NCI-H1048 (cell line): Measurements from ENCODE around the gene CEMP1.

Experiments used
- DNase-seq: peaks from one replicate; lab custom pipeline; 2025; lab: John Stamatoyannopoulos, UW

CEMP1 gene

DNA sequence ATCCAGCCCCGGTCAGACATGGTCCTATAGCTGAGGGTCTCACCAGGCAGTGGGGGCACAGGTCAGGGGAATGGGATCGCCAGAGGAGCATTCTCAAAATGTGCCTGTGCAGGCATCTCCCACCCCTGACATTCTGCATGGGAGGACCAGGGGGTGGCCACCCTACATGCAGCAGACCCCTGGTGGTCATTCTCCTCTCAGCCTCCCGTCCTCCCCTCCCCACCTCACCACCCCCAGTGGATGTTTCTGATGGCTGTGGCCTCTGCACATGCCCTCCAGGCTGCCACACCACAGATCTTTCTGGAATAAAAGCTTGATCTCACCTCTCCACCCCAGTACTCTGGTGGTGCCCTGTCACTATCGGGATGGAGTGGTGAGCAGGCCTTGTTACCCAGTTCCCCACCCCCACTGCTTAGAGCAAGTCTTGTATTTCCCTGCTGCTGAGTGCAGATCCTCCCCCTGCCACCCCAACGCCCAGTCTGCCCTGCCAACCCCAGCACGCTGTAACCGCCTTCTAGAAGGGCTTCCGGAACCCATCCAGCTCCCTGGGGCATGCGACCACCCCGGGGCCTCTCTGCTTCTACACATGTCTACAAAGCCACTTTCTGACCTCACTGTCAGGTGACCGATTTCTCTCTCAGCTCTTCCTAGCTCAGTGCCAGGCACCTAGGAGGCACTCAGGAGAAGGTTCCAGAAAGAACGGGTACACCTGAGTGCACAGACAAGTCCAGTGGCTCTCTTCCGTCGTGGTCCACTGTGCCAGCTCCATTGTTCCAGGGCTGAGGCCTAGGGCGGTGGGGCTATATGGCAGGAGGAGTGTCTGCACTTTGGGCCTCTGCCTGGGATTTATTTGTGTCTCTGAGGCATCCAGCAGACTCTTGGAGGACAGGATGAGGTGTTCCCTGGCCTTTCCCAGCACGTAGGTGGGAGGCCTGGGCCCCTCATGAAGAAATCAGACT is 47.0 kb downstream of the CEMP1 start:
- DNase-seq, result no peak

DNA sequence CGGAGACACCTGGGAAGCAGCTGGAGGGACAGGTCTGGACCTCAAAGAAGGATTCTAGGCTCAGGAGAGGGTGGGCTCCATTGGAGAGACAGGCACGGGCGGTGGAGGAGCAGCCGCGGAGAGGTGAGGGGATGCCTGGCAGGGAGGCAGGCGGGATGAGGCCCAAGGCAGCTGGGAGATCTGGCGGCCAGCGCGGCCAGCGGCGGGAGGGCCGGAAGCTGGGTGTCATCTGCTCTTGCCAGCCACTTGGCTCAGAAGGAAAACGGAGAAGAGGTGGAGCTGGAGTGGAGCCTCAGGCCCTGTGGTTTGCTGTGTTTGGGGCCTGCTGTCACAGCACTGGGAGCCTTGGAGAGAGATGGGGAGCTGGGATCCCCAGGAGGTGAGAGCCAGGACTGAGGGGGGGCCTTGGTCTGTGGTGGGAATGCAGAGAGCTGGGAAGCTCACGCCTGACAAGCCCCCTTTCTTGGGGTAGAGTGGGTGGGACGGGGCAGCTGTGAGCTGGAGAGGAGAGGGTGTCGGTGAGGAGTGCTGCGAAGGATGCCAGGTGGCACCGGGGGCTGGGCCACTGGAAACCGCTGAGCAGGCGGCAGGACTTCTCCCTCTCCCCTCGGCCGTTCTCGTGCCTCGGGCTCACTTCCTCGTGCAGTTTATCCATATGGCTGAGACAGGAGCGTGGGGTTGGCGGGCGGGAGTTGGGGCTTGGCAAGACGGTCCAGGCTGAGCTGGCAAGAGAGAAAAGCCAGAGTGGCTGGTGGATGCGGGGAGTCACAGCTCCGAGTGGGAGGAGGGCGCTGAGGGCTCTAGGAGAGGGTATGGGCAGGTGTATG is 48.3 kb downstream of the CEMP1 start:
- no peak for DNase-seq

DNA sequence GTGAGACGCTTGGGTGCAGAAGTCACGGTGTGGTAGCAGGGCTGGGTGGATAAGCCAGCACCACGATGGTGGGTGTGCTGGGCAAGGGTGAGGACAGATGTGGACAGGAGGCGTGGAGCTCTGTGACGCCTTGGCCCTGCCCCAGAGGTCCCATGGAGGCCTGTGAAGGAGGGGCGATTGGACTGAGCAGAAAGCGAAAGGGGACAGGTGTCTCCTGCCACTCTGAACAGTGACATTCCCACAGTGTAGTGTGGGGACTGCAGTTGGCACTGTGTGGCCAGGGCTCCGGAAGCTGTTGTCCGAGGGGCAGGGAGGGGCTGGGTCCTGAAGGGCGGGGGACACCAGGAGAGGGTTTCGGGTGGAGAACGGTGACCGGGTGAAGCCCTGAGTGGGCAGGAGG is 49.0 kb downstream of the CEMP1 start:
- no peak for DNase-seq

DNA sequence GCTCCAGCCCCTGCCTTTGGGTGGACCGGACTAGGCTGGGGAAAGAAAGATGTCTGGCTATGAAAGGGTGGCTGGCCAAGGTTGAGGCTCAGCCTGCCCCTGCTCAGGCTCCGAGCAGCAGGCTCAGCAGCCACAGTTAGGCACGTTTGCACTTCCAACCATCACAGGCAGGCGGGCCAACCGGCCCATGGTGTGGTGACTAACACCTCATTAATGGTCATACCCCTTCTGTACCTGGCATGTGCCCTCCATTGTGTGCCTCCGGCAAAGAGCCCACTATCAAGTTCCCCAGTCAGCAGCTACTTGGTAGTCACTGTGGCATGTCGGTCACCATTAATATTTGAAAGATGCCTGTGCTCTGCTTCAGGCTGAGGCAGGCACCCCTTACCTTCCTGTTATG is 49.5 kb downstream of the CEMP1 start:
- no peak for DNase-seq

DNA sequence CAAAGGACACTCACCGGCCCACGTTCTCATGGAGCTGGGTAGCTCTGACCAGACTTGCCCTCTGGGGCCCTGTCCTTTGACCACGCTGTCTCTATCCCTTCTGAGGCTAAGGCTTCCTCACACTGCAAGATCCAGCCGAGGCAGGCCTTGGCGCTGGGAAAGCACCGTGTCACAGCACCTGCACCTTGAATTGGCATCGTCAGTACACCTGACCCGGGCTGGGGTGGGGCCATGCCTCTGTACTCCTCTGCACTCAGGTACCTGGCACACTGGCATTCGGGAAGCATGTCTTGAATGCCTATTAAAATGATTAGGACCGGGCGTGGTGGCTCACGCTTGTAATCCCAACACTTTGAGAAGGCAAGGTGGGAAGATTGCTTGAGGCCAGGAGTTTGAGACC is 50.3 kb downstream of the CEMP1 start:
- no peak for DNase-seq
